Neutrophil (primary cell): ENCODE results near the gene TSC22D1.

Source experiments
- H3K27ac ChIP-seq: fragments of 200-600 bp; sonication (generic); 2 replicates; pipeline ENCODE4 v1.5.1; 2016; ENCODE audit warnings: mild to moderate bottlenecking, moderate library complexity
- H3K27me3 ChIP-seq: fragments of 200-600 bp; sonication (generic); 2 replicates; pipeline ENCODE4 v1.6.0; 2016; ENCODE audit warnings: mild to moderate bottlenecking
- H3K36me3 ChIP-seq: fragments of 200-600 bp; sonication (generic); 2 replicates; pipeline ENCODE4 v1.5.1; 2017
- H3K4me1 ChIP-seq, 2 experiments: fragments of 200-600 bp in 1 of 2; sonication (generic) in 1 of 2; 1 replicate in 1 of 2; 2 replicates in 1 of 2; pipeline versions ENCODE4 v1.5.1 to v1.6.1; 2013 to 2016; ENCODE audit warnings: low read depth in 1 of 2, low read length in 1 of 2, mild to moderate bottlenecking in 1 of 2, moderate library complexity in 1 of 2; ENCODE audit not compliant: control insufficient read depth in 1 of 2, insufficient read depth in 1 of 2
- H3K4me3 ChIP-seq, 2 experiments: fragments of 200-600 bp in 1 of 2; sonication (generic) in 1 of 2; 1 replicate in 1 of 2; 2 replicates in 1 of 2; pipeline ENCODE4 v1.5.1; 2013 to 2016; ENCODE audit warnings: low read depth in 1 of 2, low read length in 1 of 2, mild to moderate bottlenecking in 1 of 2, moderate library complexity in 1 of 2
- H3K9me3 ChIP-seq: fragments of 200-600 bp; sonication (generic); 2 replicates; pipeline ENCODE4 v1.5.1; 2016
- TF ChIP-seq, protein P1 (sequence below): fragments of 200-600 bp; sonication (generic); IDR thresholded peaks from 2 replicates; pipeline ENCODE4 v1.5.1; 2016; ENCODE audit warnings: antibody characterized with exemption

The TSC22D1 gene

DNA sequence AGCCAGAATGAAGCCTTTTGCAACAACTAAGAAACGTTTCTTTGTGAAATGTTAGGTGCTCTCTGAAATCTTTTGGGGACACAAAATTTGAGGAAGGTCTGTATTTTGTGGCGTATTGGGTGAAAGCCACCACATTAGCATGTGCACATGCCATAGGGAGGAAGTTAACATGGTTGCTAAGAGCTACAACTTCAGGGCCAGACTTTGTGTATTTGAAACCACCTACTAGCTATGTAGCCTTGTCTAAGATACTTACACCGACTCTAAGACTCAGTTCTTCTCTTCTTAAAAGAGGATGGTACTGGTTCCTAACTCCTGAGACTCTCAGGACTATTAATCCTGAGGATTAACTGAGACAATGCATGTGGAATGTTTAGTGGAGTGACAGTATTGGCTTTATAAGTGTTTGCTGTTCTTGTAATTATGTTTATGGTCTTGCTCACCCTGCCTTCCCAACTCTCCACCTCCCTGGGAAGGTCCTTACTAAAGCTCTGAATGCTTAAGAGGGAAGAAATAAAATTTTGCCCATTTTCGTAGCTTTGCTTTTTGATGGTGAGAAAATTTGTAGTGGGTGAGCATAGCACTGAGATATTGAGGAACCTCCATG, 187.0 kb downstream of the TSC22D1 start:
- Histone ChIP-seq H3K4me1 (peaks cover 0 to 4% of the 10 kb centered on the region in 2 experiments), H3K27me3 (peaks cover 6% of the 10 kb centered on the region), H3K36me3 (no peaks in the 10 kb centered on the region), H3K27ac (no peak overlapping the region), H3K4me3 (no peak overlapping the region), H3K9me3 (no peaks in the 10 kb centered on the region)
- TF ChIP-seq, protein P1, sequence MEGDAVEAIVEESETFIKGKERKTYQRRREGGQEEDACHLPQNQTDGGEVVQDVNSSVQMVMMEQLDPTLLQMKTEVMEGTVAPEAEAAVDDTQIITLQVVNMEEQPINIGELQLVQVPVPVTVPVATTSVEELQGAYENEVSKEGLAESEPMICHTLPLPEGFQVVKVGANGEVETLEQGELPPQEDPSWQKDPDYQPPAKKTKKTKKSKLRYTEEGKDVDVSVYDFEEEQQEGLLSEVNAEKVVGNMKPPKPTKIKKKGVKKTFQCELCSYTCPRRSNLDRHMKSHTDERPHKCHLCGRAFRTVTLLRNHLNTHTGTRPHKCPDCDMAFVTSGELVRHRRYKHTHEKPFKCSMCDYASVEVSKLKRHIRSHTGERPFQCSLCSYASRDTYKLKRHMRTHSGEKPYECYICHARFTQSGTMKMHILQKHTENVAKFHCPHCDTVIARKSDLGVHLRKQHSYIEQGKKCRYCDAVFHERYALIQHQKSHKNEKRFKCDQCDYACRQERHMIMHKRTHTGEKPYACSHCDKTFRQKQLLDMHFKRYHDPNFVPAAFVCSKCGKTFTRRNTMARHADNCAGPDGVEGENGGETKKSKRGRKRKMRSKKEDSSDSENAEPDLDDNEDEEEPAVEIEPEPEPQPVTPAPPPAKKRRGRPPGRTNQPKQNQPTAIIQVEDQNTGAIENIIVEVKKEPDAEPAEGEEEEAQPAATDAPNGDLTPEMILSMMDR, result no peak

DNA sequence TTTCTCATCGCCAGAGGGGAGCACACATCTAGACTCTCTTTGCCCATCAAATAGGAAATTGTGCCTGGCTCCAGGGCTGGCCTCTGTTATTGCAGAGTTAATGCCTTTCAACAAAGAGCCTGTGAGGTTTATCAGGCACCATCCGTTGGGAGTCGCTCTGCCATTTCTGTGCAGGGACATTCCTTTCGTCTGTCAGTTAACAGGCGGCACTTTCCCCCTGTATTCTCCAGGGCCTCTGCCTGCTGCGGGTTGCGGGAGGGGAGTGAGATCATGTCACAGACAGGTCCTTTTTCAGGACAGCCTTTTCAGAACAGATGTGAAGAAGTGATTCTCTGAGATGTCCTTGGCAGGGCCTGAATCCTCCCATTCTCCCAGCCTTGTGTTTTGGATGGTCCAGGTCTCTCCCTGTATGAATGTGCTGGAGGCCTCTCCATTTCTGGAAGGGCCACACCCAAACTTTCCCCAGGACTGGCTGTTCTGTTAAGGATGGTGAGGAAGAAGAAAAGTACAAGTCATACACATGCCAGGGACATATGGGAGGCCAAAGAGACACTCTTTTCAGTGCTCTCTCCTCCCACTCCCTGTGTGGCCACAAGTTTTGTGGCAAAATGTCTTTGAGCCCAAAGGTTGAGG, 187.6 kb downstream of the TSC22D1 start:
- Histone ChIP-seq H3K27ac (no peak overlapping the region), H3K9me3 (no peaks in the 10 kb centered on the region), H3K27me3 (peaks cover 4% of the 10 kb centered on the region), H3K4me1 (peaks cover 0 to 4% of the 10 kb centered on the region in 2 experiments), H3K36me3 (no peaks in the 10 kb centered on the region), H3K4me3 (no peak overlapping the region)
- TF ChIP-seq, protein P1, result no peak

DNA sequence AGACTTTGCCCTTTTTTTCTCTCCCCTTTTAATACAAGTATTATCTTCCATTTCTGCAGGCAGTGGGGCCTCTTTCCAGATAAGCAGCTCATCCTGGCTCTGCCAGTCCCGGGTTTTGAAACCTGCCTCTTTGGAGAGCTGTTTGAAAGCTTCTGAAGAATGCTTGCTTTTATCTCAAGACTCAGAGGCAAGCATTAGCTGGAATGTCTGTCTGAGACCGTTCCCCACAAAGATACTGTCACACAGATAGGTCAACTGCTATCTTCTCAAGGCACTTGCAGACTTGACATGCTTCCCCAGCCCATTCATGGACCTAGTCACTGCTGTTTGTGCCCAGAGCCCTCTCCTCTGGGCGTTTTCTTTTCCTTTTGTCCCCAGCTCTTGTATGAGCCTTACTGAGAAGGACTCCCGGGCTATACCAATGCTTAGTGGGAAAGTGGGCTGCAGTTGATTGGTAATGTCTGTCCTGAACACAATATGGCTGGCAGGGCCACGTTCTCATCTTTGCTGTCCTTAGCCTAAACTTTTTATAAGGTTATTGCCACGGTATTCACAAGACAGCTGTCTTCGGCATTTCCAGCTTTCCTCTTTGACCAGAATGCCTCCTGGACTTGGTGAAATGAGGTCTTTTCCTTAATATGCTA, 189.1 kb downstream of the TSC22D1 start:
- Histone ChIP-seq H3K4me1 (peaks cover 0 to 4% of the 10 kb centered on the region in 2 experiments), H3K27me3 (peaks cover 7% of the 10 kb centered on the region), H3K4me3 (no peak overlapping the region), H3K27ac (no peak overlapping the region), H3K36me3 (no peaks in the 10 kb centered on the region), H3K9me3 (no peaks in the 10 kb centered on the region)
- TF ChIP-seq, protein P1, result no peak

GRCh38 chr13:44385847-44386246, 190.3 kb downstream of the TSC22D1 start:
- peaks cover 0 to 4% of the 10 kb centered on the region in 2 experiments for H3K4me1 ChIP-seq
- TF ChIP-seq, protein P1, result no peak
- peaks cover 7% of the 10 kb centered on the region for H3K27me3 ChIP-seq
- H3K4me3 ChIP-seq, result no peak overlapping the region
- H3K9me3 ChIP-seq, result no peaks in the 10 kb centered on the region
- no peak overlapping the region for H3K27ac ChIP-seq
- H3K36me3 ChIP-seq, result no peaks in the 10 kb centered on the region

GRCh38 chr13:44385401-44385800, 190.7 kb downstream of the TSC22D1 start:
- TF ChIP-seq, protein P1, result no peak
- Histone ChIP-seq H3K27ac (no peak overlapping the region), H3K27me3 (peaks cover 7% of the 10 kb centered on the region), H3K36me3 (no peaks in the 10 kb centered on the region), H3K4me3 (no peak overlapping the region), H3K4me1 (peaks cover 0 to 4% of the 10 kb centered on the region in 2 experiments), H3K9me3 (no peaks in the 10 kb centered on the region)
